A673 (cell line): ENCODE results near the gene LTB4R. TPM values are rescaled to one million over a fixed set of nuclear protein-coding genes. Genes with fewer than 3 reads are reported as not detected.

Experiments used
- Bru-seq: library from RNA; stranded (reverse); fragments of 400-500 nt; gene quantifications from one replicate; lab custom pipeline; 2021; lab: Mats Ljungman, UMichigan
- BruChase-seq, 2 experiments: library from RNA; stranded (reverse); fragments of 400-500 nt; gene quantifications; one replicate each; lab custom pipeline; 2021; lab: Mats Ljungman, UMichigan
- BruUV-seq: library from RNA; stranded (reverse); fragments of 400-500 nt; replicated peaks from 2 replicates; lab custom pipeline; 2021; lab: Mats Ljungman, UMichigan
- CTCF ChIA-PET: fragments of 300-600 bp; sonication (Branson Sonifier 250); formaldehyde crosslinking; loops from one replicate; lab custom pipeline; 2022; ENCODE audit warnings: antibody characterized with exemption; lab: Charles Lee
- POLR2A ChIA-PET: fragments of 300-600 bp; sonication (Branson Sonifier 250); formaldehyde crosslinking; loops from one replicate; lab custom pipeline; 2022; ENCODE audit warnings: antibody characterized with exemption; ENCODE audit not compliant: low non-redundant PET; lab: Charles Lee
- DNase-seq: peaks from one replicate; pipeline ENCODE4 v3.0.0-alpha.2; 2015; ENCODE audit warnings: low spot score
- H3K27ac ChIP-seq: fragments of 200-600 bp; sonication (generic); 2 replicates; pipeline ENCODE4 v1.5.1; 2016; ENCODE audit warnings: mixed run types, low read depth, mild to moderate bottlenecking, mixed read lengths, antibody characterized with exemption, low read length; ENCODE audit not compliant: poor library complexity, severe bottlenecking
- H3K27me3 ChIP-seq: fragments of 200-600 bp; sonication (generic); replicated peaks from 2 replicates; pipeline ENCODE4 v1.6.1; 2017; ENCODE audit warnings: mixed run types, low read depth, mild to moderate bottlenecking, mixed read lengths, antibody characterized with exemption, low read length; ENCODE audit not compliant: insufficient read depth, poor library complexity
- H3K36me3 ChIP-seq: fragments of 200-600 bp; sonication (generic); 2 replicates; pipeline ENCODE4 v1.6.1; 2016; ENCODE audit warnings: mixed run types, mild to moderate bottlenecking, mixed read lengths, antibody characterized with exemption, low read length; ENCODE audit not compliant: insufficient read depth, poor library complexity, severe bottlenecking
- H3K4me1 ChIP-seq: fragments of 200-600 bp; sonication (generic); 2 replicates; pipeline ENCODE4 v1.6.1; 2017; ENCODE audit warnings: mixed run types, mild to moderate bottlenecking, mixed read lengths, antibody characterized with exemption, low read length; ENCODE audit not compliant: insufficient read depth, poor library complexity, severe bottlenecking
- H3K4me3 ChIP-seq: fragments of 200-600 bp; sonication (generic); 2 replicates; pipeline ENCODE4 v1.5.1; 2016; ENCODE audit warnings: low read depth, mixed run types, mild to moderate bottlenecking, mixed read lengths, low read length; ENCODE audit not compliant: poor library complexity, severe bottlenecking
- H3K9me3 ChIP-seq: fragments of 200-600 bp; sonication (generic); 2 replicates; pipeline ENCODE4 v1.6.1; 2016; ENCODE audit warnings: mixed run types, low read depth, mild to moderate bottlenecking, mixed read lengths, antibody characterized with exemption, low read length; ENCODE audit not compliant: poor library complexity, severe bottlenecking
- EZH2 ChIP-seq: fragments of 200-600 bp; sonication (generic); IDR thresholded peaks from 2 replicates; pipeline ENCODE4 v1.6.1; 2017; ENCODE audit warnings: borderline replicate concordance, low read depth, mild to moderate bottlenecking, mixed read lengths, antibody characterized with exemption, low read length; ENCODE audit not compliant: poor library complexity, severe bottlenecking
- intact Hi-C: fragments of 100-400 bp; cut with micrococcal nuclease; formaldehyde crosslinking; loops from one replicate; pipeline ENCODE4 v1.10.0; 2022; ENCODE audit not compliant: unreplicated experiment
- long read RNA-seq: library from polyadenylated mRNA; stranded (forward); transcript quantifications from one replicate; pipeline ENCODE4 v2.0.0, GENCODE V29; 2022
- total RNA-seq: library from RNA; stranded (reverse); gene quantifications from 2 replicates; pipeline ENCODE4 v1.2.3, GENCODE V29; 2021
- TF ChIP-seq, protein P1 (sequence below): fragments of 300-800, 200-600 bp; sonication (generic); conservative IDR thresholded peaks from 2 replicates; pipeline ENCODE4 v1.5.1; 2017; ENCODE audit warnings: low read depth, mild to moderate bottlenecking, antibody characterized with exemption, low read length, moderate library complexity, mixed read lengths

The LTB4R gene
- 6.6 and 8.9 TPM in 2 replicates for total RNA-seq
- percentile 60 among the genes with signal in this experiment for Bru-seq, nascent RNA
- BruChase-seq, experiment 1, labeled RNA remaining after a 2-hour chase = percentile 79 among the genes with signal in this experiment
- BruChase-seq, experiment 2, labeled RNA remaining after a 6-hour chase = percentile 86 among the genes with signal in this experiment
- long read RNA-seq, partial matches to known transcripts = 0 of 3 reads
- long read RNA-seq, other reads (novel, unspliced or antisense) = 2 of 3 reads

- ChIA-PET POLR2A (interaction anchor here (0.6 kb wide), 1 partner anchor 122 kb away, joined by 5 read pairs; the partner anchor contains the start of gene IPO4), CTCF (interaction anchor here (0.6 to 1.1 kb wide), 3 partner anchors 11 to 121 kb away, joined by 3 to 10 read pairs (median 3); no protein-coding TSS in a partner anchor)
- TF ChIP-seq, protein P1, sequence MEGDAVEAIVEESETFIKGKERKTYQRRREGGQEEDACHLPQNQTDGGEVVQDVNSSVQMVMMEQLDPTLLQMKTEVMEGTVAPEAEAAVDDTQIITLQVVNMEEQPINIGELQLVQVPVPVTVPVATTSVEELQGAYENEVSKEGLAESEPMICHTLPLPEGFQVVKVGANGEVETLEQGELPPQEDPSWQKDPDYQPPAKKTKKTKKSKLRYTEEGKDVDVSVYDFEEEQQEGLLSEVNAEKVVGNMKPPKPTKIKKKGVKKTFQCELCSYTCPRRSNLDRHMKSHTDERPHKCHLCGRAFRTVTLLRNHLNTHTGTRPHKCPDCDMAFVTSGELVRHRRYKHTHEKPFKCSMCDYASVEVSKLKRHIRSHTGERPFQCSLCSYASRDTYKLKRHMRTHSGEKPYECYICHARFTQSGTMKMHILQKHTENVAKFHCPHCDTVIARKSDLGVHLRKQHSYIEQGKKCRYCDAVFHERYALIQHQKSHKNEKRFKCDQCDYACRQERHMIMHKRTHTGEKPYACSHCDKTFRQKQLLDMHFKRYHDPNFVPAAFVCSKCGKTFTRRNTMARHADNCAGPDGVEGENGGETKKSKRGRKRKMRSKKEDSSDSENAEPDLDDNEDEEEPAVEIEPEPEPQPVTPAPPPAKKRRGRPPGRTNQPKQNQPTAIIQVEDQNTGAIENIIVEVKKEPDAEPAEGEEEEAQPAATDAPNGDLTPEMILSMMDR = peak; percentile 15; the same call in 1 of the 2 replicates
- TF ChIP-seq EZH2 = no peak
- Histone ChIP-seq H3K9me3 (no peaks in the 10 kb centered on the region), H3K27me3 (no peaks in the 10 kb centered on the region), H3K4me1 (peaks cover 13% of the 10 kb centered on the region), H3K27ac (no peak within 1 kb of the TSS), H3K36me3 (peaks cover 6% of the 10 kb centered on the region), H3K4me3 (no peak within 1 kb of the TSS)
- intact Hi-C loops = no loop called here
- BruUV-seq = no TSS peak
- DNase-seq = peak; percentile 54
Measured at GRCh38 chr14:24310646-24311604, at the start of gene LTB4R. LTB4R (plus strand) TSS chr14:24311502; CDS start chr14:24315652, 4,150 bp downstream.

- TF ChIP-seq, protein P1 = no peak
- TF ChIP-seq EZH2 = no peak
- DNase-seq = no peak
- no TSS peak for BruUV-seq
- Histone ChIP-seq H3K27ac (no peak overlapping the region), H3K36me3 (no peaks in the 10 kb centered on the region), H3K27me3 (no peaks in the 10 kb centered on the region), H3K9me3 (no peaks in the 10 kb centered on the region), H3K4me3 (no peak overlapping the region), H3K4me1 (no peaks in the 10 kb centered on the region)
- intact Hi-C loops = no loop called here
- ChIA-PET POLR2A (interaction anchor here (0.8 kb wide), 1 partner anchor 9 kb away, joined by 5 read pairs; no protein-coding TSS in a partner anchor), CTCF (no interaction called here)
Measured at GRCh38 chr14:24261969-24262327, 49.4 kb upstream of the LTB4R start.
